GM12865 (cell line): ENCODE data around the gene HTRA3.

Experiments
- DNase-seq: peaks from one replicate; pipeline ENCODE4 v3.0.0; 2010; ENCODE audit warnings: low read depth
- H3K4me3 ChIP-seq: 2 replicates; pipeline ENCODE4 v1.5.1; 2011; ENCODE audit warnings: mild to moderate bottlenecking, low read depth, low read length, control low read depth
- TF ChIP-seq, protein P1 (sequence below): IDR thresholded peaks from 2 replicates; pipeline ENCODE4 v1.5.1; 2011; ENCODE audit warnings: low read length, control low read depth, low read depth, inconsistent platforms; ENCODE audit not compliant: insufficient read depth; ENCODE audit errors: missing control alignments

HTRA3 gene

DNA sequence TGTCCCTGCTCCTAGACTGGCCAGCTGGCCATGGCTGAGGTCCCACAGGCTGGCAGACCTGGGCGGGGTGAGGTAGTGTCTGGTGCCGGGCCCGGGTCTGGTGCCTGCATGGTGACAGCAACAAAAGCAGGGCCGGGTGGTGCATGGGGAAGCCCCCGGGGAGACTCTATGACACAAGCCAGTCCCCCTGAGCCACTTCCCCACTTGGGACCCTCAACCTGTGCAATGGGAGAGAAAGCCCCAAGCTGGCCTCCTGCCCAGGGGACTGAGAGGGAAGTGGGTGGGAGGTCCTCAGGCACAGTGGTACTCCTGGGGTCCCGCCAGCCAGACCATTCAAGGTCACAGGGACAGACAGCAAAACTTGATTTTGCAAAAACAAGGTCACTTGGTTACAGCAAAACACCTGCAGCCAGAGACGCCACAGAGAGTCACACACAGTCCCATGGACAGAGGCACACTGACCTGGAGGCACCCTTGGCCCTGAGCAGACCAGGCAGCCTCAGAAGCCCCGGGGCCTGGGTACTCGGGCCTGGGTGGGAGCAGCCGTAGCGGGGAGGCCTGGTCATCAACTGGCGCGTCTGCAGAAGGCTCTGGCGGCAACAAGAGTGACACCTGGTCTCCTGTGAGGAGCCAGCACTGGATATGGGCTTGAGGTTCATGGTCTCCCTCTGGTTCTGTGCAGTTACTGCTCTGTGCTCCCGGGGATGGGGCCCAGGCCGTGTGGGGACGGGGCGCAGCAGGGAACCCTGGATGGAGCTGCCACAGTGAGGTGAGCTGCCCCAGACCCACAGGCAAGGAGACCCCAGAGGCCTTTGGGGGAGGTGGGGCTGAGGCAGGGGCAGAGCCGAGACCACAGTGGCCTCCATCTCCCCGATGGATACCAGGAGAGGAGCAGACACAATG lies 60.6 kb downstream of the HTRA3 start:
- TF ChIP-seq, protein P1, sequence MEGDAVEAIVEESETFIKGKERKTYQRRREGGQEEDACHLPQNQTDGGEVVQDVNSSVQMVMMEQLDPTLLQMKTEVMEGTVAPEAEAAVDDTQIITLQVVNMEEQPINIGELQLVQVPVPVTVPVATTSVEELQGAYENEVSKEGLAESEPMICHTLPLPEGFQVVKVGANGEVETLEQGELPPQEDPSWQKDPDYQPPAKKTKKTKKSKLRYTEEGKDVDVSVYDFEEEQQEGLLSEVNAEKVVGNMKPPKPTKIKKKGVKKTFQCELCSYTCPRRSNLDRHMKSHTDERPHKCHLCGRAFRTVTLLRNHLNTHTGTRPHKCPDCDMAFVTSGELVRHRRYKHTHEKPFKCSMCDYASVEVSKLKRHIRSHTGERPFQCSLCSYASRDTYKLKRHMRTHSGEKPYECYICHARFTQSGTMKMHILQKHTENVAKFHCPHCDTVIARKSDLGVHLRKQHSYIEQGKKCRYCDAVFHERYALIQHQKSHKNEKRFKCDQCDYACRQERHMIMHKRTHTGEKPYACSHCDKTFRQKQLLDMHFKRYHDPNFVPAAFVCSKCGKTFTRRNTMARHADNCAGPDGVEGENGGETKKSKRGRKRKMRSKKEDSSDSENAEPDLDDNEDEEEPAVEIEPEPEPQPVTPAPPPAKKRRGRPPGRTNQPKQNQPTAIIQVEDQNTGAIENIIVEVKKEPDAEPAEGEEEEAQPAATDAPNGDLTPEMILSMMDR, result no peak
- H3K4me3 ChIP-seq, result no peak overlapping the region
- no peak for DNase-seq

DNA sequence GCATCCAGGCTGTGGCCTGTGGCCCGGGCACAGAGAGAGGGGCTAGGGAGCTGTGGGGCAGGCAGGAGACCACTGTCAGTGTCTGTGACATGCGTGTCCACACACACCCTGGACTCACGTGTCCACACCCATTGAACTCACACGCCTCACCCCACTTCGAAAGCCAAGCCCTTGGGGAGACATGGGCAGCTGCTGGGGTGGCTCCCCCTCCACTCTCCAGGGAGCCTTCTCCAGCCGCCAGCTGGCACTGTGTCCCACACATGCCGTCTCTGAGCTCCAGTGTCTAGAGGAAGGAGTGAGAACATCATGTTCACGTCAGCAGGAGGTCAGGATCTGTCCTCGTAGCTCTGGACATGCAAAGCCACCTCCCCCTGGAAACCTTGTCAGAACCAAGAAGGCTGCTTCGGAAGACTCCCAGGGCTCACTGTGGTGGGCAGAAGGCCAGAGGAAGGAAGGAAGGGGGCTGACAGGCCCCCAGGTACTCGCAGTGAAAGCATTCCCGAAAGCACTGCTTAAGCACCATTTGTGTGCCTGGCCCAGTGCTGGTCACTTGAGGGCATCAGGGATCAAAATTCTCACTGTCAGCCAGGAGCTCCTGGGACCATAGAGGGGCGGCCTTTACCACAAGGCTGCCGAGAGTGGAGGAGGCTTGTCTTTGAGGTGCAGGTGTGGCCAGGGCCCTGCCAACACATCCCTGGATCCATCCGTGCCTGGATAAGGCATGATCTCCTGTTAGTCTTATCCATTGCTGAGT lies 61.4 kb downstream of the HTRA3 start:
- no peak for DNase-seq
- no peak overlapping the region for H3K4me3 ChIP-seq
- TF ChIP-seq, protein P1, result no peak

DNA sequence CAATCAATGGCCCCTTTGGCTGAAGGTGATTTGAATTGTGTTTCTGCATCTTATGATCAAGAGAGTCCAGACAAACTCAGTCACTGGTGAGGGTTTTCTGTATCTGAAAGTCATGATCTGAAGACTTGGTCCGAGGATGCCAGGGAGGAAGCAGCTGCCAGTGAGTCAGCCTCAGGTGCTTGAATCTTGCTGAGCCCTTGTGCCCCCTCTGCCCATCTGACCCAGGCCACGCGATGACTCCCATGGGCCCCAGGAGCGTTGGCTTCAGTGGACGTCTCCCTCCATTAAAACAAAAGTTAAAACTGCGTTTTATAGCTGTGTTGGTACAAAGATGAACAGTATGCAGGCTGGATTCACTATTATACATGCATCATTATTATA lies 62.0 kb downstream of the HTRA3 start:
- no peak for DNase-seq
- TF ChIP-seq, protein P1, result no peak

DNA sequence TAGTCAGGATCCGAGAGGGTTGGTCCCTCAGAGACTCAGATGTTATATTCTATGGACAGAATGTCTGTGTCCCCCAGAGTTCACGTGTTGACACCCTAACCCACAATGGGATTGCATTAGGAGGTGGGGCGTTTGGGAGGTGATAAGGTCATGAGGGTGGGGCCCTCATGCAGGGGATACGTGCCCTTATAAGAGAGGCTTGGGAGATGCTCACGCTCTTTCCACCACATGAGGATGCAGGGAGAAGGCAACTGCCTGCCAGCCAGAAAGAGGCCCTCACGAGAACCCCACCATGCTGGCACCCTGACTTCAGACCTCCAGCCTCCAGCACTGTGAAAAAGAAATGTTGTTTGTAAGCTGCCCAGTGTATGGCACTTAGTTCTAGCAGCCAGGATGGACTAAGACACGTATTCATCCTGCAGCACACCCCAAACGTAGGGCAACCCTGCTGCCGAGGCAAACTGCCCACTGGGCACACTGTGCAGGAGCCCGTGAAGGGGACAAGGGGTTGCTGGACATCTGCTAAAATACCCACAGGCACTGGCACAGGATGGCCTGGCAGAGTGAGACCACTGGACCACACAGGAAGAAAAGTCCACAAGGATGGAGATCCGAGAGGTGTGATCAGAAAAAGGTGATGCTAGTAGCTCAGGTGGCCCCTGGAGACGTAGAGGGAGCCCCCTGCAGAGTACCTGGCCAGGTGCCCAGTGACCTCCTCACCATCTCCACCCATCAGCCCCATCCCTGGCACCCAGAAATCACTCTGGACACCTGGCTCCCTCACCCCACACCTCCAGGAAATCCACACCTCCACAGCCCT lies 62.7 kb downstream of the HTRA3 start:
- TF ChIP-seq, protein P1, result no peak
- H3K4me3 ChIP-seq, result no peak overlapping the region
- no peak for DNase-seq

More for the DNA sequence above, 62.0 kb downstream of the HTRA3 start:
- H3K4me3 ChIP-seq, result no peak overlapping the region

DNA sequence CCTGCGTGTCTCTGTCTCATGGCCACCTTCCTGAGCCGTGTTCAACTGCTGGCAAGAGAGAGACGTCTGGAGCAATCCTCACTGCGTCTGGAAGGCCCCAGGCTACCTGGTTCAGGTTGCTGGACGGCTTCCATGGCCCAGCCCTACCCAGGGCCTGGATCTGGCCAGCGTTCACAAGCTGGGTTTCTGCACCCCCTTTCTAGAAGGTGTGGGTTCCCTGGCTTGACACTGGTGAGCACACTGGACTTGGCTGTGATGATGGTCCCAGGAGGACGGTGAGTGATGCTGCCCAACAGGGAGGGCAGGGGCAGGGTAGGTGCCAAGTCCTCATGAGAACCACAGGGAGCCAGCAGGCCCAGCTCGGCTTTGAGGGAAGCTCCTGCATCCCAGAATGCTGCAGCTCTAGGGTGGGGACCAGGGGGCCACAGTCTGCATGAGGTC lies 63.4 kb downstream of the HTRA3 start:
- TF ChIP-seq, protein P1, result no peak
- DNase-seq, result no peak
- H3K4me3 ChIP-seq, result no peak overlapping the region

DNA sequence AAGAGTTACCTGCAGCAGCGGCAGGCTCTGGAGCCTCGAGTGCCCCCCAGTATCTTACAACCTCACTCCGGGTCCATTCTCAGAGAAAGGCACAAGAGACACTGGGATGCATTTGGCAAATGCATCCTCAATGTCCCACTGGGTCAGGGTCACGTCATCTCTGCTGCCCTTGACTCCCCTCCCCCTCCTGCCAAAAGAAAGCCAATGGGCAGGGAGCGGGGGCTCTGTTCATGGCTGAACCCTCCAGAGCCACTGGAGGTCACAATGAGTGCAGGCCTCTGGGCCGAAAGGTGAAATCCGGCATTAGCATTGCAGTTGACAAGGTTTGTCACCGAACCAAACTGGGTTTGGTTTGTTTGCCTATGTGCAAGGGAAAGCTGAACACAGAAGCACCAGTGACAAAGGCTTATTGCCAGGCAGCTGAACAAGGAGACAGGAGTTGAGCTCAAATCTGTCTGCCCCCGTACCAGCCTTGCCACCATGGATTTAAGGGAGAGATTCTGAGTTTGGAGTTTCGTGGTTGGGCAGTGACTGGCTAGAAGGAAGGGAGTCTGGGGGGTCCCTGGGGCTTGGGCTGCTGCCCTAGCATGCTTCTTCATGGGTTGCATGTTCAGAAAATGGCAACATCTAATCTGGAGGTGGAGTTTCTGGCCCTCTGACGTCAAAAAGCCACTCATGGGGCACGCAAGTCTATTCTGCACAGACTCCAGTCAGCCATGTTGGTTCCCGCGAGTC lies 64.3 kb downstream of the HTRA3 start:
- TF ChIP-seq, protein P1, result no peak
- DNase-seq, result no peak

More for the DNA sequence above, 64.3 kb downstream of the HTRA3 start:
- no peak overlapping the region for H3K4me3 ChIP-seq
